Lower leg skin (tissue), 3 donors: ENCODE measurements around the gene BANP.

ENCODE experiments used
- CTCF ChIP-seq, 3 donors: fragments of 450-650 bp; IDR thresholded peaks; one replicate each; pipeline ENCODE4 v1.5.1; 2016; ENCODE audit warnings: antibody characterized with exemption in 3 of 3, mild to moderate bottlenecking in 3 of 3, moderate library complexity in 2 of 3
- POLR2A ChIP-seq, 2 donors: fragments of 450-650 bp; IDR thresholded peaks; one replicate each; pipeline ENCODE4 v1.6.1; 2016 to 2017; ENCODE audit warnings: antibody characterized with exemption in 2 of 2, mild to moderate bottlenecking in 1 of 2, moderate library complexity in 1 of 2

DNA sequence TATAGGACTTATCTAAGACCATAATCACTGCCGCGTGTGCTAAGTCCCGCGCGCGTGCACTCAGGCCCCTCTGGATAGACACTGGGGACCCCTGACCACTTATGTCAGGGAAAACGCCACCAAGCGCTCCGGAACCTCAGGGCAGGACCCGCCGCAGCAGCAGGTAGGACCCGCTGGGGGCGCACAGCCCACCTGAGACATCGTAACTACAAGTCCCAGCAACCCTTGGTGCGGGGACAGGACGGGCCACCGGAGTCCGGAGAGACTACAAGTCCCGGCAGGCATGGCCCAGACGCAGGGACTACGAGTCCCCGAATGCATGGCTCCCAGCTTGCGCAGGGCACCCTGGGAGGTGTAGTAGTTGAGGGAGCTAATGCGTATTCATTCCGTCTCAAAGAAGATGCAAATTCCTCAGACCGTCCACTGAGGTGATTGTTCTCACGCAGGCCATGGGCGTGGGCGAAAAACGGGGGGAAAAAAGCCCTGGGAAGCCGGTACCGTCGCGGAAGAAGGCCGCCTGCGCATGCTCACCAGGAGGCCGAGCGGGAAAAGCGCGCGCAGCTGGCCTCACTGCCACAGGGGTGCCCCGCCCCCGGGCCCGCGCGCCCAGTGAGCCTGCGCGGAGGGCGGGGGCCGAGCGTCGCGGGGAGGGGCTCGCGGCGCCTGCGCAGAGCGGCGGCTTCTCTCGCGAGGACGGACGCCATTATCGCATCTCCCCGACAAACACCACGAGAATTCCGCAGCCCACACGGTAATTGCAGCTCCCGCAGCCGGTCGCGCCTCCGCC, at the start of gene BANP:
- peak in 1 of 2 donors; percentile 28 for TF ChIP-seq POLR2A (IDR thresholded peaks at IDR 0.05)
- peak in 1 of 3 donors; percentile 64 for TF ChIP-seq CTCF (IDR thresholded peaks at IDR 0.05)
